GM21515 (cell line): ENCODE data around the gene TPO.
"Not testable (repeated sequence)": the region's sequence is repeated elsewhere in the genome, so short reads cannot be mapped to it uniquely, and the experiment has no call there.

ENCODE experiments used
- ATAC-seq: cut with Tn5 transposase; IDR thresholded peaks from one replicate; pipeline ENCODE4 v1.9.1; 2021; ENCODE audit not compliant: unreplicated experiment

TPO gene

DNA sequence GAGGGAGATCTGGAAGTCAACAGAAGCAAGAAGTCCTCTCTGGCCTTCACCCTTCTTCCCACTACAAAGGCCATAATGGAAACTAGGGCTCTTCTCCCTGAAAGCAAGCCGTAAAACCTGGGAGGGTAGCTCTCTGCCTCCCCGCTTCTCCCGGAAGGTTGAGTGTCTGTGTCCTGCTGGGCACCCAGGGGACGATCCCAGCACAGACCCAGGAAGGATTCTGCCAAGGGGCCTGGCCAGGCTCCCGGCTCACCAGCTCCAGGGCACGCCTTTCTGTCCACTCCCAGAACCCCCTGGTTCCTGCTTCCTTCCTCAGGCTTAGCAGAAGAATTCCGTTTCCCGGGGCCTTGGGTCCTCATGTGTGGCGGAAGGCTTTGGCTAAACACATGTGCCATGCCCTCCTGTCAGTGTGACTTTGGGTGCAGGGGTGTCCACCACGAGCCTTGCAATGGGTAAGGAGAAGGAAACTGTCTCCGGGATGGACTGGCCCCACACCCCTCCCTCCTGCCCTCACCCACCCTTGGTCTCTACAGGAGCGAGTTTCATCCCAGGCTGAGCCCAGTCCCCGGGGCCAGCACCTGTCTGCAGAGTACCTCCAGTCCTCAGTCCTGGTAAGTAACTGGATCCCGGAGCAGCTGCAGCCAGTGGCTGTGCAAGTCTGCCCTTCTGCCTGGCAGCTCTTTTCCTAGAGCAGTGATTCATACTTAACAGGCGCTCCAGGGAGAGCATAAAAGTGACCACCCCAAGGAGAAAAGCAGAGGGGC lies 135.8 kb downstream of the TPO start:
- no peak for ATAC-seq

- no peak for ATAC-seq
These were observed 136.8 kb downstream of the TPO start for GRCh38 chr2:1550076-1550475.

- ATAC-seq: peak; percentile 71
These were observed 137.5 kb downstream of the TPO start for GRCh38 chr2:1550658-1551316.

DNA sequence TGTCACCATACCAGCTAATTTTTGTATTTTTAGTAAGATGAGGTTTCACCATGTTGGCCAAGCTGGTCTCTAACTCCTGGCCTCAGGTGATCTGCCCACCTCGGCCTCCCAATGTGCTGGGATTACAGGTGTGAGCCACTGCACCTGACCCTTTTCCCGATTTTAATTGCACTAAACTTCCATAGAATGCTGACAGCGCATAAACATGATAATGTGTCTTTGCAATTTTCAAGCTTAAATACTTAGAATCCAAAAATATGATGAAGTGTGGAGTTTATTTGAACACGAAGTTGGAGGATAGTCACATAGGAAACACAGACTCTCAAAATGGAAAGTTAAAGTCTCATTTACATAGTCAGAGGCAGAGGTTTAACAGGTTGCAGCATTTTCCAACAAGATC lies 138.6 kb downstream of the TPO start:
- no peak for ATAC-seq

GRCh38 chr2:1552611-1553010 lies 139.3 kb downstream of the TPO start:
- no peak for ATAC-seq

GRCh38 chr2:1553671-1554295 lies 140.5 kb downstream of the TPO start:
- ATAC-seq: no peak

GRCh38 chr2:1556286-1556685 lies 143.0 kb downstream of the TPO start:
- no peak for ATAC-seq

DNA sequence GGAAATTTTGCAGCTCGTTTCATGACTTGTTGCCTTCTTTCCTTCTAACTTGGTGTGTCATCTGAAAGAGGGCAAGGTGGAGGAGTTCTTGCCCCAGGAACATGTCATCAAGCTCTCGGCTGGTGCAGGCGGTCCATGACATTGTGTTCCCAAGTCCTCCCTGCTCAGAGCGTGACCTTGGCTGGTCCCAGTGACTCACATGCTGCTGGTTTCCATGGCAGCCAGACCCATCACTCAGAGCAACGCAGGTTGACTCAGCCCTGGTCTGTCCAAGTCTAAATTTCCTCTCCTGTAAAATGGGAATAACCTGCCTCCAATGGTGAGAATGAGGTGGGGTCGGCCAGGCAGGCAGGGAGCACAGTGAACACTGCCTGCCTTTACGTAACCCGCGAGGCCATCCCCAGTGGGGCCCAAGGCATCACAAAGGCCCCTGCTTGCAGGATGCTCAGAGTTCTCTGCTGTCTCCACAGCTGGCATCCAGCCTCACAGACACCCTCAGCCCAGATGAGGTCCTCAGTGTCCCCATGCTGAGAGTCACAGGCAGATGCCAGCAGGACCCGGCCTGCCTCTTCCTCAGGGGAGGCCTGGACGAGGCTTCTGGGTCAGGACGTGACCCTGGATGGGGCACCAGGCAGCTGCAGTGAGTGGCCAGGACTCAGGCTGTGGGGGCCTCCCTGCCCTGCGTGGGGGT lies 143.7 kb downstream of the TPO start:
- ATAC-seq: no peak

- no peak for ATAC-seq
These were observed 144.2 kb downstream of the TPO start for GRCh38 chr2:1557467-1557820.

DNA sequence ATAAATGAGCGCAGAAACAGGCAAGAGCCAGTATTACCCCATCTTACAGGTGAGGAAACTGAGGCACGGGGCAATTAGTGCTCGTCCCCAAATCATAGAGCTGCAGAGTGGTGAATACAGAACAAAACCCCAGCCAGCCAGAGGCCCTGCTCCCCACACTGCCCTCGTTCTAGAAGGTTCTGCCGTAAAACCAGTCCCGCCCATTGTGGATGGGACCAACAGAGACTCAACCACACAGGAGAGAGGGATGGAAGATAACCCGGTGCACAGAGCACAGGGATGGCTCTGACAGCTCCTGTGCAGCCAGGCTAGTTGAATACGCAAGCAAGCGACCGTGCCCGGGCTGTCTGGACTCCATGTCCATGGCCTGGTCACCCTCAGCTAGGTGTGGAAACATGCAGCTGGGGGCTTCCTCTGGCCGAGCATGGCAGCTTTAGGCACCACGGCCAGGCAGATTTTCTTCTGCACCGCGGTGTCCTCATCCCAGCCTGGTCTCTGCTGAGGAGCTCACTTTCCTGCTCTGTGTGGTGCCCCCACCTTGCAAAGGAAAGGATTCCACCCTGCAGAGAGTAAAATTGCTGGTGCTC lies 146.4 kb downstream of the TPO start:
- no peak for ATAC-seq

DNA sequence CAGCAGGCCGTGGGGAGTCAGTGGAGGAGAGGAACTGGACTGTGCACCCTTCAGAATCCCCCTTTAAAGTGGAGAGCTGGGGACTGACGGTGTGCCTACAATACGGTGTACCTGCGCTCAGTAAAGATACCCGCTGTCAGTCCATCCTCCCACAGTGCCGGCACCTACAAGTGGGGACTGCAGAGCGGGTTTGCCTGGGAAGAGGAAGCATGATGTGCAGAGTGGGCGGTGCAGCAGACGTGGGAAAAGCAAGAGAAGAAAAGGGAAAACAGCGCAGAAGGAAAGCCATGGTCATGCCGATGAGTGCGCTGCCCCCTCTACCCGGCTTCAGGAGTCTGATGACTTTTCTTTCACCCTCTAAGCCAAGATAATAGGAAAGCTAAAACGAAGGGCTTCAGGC lies 148.0 kb downstream of the TPO start:
- ATAC-seq: no peak

DNA sequence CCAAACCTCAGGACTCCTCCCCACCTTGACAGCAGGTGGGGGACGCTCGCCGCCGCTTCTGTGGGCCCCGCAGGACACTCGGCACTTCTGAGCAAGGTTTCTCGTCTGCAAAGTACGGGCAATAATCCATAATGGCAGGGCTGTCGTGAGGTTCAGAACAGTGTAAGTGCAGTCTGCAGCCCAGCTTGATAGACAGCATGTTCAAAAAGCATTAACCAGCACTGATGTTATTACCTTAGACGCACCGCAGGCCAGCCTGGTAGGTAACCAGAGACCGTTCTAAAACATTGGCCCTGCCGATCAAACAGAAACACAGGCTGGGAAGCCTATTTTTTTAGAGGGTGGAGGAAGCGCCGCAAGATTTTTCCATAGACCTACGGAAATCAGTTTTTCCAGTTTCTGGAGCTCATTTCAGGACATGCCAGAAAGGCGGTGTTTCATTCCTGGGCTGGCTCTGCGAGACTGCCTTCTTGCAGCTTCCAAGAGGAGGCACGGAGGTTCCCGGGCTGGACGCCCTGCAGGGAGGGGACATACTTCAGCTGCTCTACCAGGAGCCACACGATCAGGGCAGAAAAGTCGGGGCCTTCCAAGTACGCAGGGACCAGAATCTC lies 148.7 kb downstream of the TPO start:
- no peak for ATAC-seq

- no peak for ATAC-seq
These were observed 150.0 kb downstream of the TPO start for GRCh38 chr2:1563084-1563857.

GRCh38 chr2:1563943-1564891 lies 151.0 kb downstream of the TPO start:
- ATAC-seq: no peak

GRCh38 chr2:1567556-1568344 lies 154.5 kb downstream of the TPO start:
- ATAC-seq: no peak

- ATAC-seq: not testable (repeated sequence)
These were observed 155.0 kb downstream of the TPO start for GRCh38 chr2:1568345-1568668.

DNA sequence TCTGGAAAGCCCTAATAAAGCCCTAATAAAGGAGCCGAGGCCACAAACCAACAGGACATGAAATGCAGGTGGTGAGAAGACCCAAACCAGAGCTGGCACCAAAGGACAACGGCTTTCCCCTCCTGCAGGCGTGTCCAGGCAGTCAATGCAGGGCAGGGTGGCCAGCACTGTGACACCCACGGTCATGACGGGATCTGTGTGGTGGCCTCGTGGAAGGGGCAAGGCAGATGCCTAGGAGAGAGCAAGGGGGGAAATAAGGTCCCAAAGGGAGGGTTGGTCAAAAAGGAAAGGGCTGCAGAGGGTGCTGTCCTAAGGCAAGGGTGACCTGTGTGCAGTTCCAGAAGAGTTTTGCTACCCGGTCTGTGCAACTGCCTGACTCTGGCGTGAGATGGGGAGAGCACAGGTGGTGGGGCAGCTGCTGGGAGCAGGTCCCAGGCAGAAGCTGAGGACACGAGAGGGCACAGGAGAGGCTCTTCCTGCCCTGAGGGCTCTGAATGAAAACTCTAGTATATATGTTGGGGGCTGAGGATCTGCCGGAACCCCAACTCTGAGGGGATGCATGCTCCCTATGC lies 156.7 kb downstream of the TPO start:
- no peak for ATAC-seq
